Activated naive CD8-positive, alpha-beta T cell (primary cell): Measurements from ENCODE around the gene KRT38.
A peak's percentile ranks its signal among the peaks of the same experiment; 100 is the strongest.

Experiments used
- H3K27ac Mint-ChIP-seq: one replicate; pipeline ENCODE4 v1.8.0; 2021; ENCODE audit warnings: mixed read lengths
- H3K27me3 Mint-ChIP-seq: one replicate; pipeline ENCODE4 v1.8.0; 2021; ENCODE audit warnings: mixed read lengths
- H3K36me3 Mint-ChIP-seq: one replicate; pipeline ENCODE4 v1.8.0; 2021; ENCODE audit warnings: mixed read lengths
- H3K4me1 Mint-ChIP-seq: one replicate; pipeline ENCODE4 v1.8.0; 2021; ENCODE audit warnings: low read depth, mixed read lengths
- H3K4me3 Mint-ChIP-seq: one replicate; pipeline ENCODE4 v1.8.0; 2021; ENCODE audit warnings: mild to moderate bottlenecking, mixed read lengths
- H3K9me3 Mint-ChIP-seq: one replicate; pipeline ENCODE4 v1.8.0; 2021; ENCODE audit warnings: low read depth, mixed read lengths

The KRT38 gene

DNA sequence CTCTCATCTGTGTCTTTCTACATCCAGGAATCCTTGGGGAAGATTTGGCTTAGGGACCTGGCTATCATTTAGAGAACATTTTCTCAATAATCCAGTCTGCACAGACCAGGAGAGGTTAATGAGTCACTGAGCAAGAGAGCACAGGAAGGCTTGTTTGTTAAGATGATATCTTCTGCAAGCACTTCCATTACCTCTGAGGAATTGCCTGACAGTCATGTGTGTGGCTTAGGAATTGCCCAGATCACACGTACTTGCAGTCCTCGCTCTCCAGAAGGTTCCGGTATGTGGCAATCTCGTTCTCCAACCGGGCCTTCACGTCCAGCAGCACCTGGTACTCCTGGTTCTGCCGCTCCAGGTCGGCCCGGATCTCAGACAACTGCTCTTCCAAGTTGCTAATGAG is 19.7 kb downstream of the KRT38 start:
- H3K27ac Mint-ChIP-seq: no peak overlapping the region
- H3K36me3 Mint-ChIP-seq: peaks cover 2% of the 10 kb centered on the region
- H3K9me3 Mint-ChIP-seq: no peaks in the 10 kb centered on the region
- H3K4me1 Mint-ChIP-seq: peaks cover 8% of the 10 kb centered on the region
- H3K27me3 Mint-ChIP-seq: no peaks in the 10 kb centered on the region
- no peak overlapping the region for H3K4me3 Mint-ChIP-seq

DNA sequence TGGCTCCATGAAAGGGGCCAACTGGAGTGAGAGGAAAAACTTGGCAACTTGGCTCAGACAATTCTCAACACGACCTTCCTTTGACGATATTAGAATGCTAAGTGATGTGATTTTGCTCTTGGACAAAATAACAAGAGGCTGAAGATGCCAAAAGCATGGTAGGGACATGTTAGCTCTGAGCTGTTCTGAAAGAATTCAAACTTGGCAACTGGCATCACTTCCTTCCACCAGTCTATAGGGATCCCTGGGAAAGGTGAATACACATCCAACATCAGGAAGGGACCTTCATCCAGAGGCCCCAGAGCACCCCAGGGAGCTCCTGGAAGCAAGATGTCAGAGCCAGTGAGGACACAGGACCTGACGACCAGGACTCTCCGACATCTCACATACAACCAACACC is 20.6 kb downstream of the KRT38 start:
- Mint-ChIP-seq H3K27me3 (no peaks in the 10 kb centered on the region), H3K4me1 (peaks cover 8% of the 10 kb centered on the region), H3K36me3 (peaks cover 2% of the 10 kb centered on the region), H3K9me3 (no peaks in the 10 kb centered on the region), H3K4me3 (no peak overlapping the region), H3K27ac (no peak overlapping the region)

- Mint-ChIP-seq H3K9me3 (no peaks in the 10 kb centered on the region), H3K36me3 (peaks cover 2% of the 10 kb centered on the region), H3K4me3 (no peak overlapping the region), H3K27me3 (no peaks in the 10 kb centered on the region), H3K27ac (no peak overlapping the region), H3K4me1 (peaks cover 8% of the 10 kb centered on the region)
These were observed 21.1 kb downstream of the KRT38 start for GRCh38 chr17:41419716-41420115.

- H3K4me1 Mint-ChIP-seq: peaks cover 8% of the 10 kb centered on the region
- H3K36me3 Mint-ChIP-seq: no peaks in the 10 kb centered on the region
- H3K4me3 Mint-ChIP-seq: no peak overlapping the region
- H3K27me3 Mint-ChIP-seq: no peaks in the 10 kb centered on the region
- no peaks in the 10 kb centered on the region for H3K9me3 Mint-ChIP-seq
- no peak overlapping the region for H3K27ac Mint-ChIP-seq
These were observed 22.5 kb downstream of the KRT38 start for GRCh38 chr17:41418116-41418860.

DNA sequence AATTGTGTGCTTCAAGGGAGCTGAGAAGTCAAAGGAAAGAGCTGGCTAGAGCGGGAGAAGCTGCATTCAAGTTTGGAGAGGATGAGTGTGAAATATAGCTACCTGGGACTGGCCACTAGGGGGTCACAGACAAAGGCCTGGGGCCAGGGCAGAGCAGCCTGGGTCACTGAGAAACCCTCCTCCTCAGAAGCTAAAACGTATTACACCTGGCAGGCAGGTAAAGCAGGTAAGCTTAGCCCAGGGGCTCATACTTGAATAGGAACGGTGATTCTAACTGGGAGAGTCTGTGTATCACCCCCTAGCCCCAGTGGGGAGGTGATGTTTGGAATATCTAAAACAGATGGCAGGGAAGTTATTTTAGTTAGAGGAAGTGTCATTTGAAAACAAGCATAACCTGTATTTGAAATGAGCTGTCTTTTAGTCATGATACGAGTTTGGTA is 23.2 kb downstream of the KRT38 start:
- Mint-ChIP-seq H3K27ac (no peak overlapping the region), H3K9me3 (no peaks in the 10 kb centered on the region)

DNA sequence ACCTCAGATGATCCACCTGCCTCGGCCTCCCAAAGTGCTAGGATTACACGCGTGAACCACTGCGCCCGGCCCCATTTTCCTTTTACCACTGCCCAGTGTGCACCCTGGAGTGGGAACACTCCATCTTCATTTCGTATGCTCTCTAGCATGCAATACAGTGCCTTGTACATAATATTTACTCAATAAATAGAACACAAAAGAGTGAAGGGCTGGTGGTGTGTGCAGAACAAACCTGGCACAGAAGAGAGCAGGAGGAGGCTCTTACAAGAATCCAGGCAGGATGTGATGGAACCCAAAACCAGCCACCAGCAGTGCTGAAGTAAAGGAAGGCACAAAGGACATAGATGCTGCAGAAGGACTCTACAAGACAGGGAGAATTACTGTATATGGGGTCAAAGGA is 23.7 kb downstream of the KRT38 start:
- no peak overlapping the region for H3K27ac Mint-ChIP-seq
- no peak overlapping the region for H3K4me3 Mint-ChIP-seq
- H3K9me3 Mint-ChIP-seq: no peaks in the 10 kb centered on the region
- H3K27me3 Mint-ChIP-seq: no peaks in the 10 kb centered on the region
- H3K4me1 Mint-ChIP-seq: peaks cover 8% of the 10 kb centered on the region
- H3K36me3 Mint-ChIP-seq: no peaks in the 10 kb centered on the region

More for the DNA sequence above, 23.2 kb downstream of the KRT38 start:
- H3K36me3 Mint-ChIP-seq: no peaks in the 10 kb centered on the region
- H3K4me3 Mint-ChIP-seq: no peak overlapping the region
- H3K4me1 Mint-ChIP-seq: peaks cover 8% of the 10 kb centered on the region
- H3K27me3 Mint-ChIP-seq: no peaks in the 10 kb centered on the region

- Mint-ChIP-seq H3K27me3 (no peaks in the 10 kb centered on the region), H3K4me1 (peaks cover 8% of the 10 kb centered on the region), H3K36me3 (no peaks in the 10 kb centered on the region), H3K9me3 (no peaks in the 10 kb centered on the region), H3K4me3 (no peak overlapping the region), H3K27ac (no peak overlapping the region)
These were observed 24.3 kb downstream of the KRT38 start for GRCh38 chr17:41416479-41416878.

- Mint-ChIP-seq H3K4me3 (no peak overlapping the region), H3K4me1 (peaks cover 8% of the 10 kb centered on the region), H3K9me3 (no peaks in the 10 kb centered on the region), H3K27ac (no peak overlapping the region), H3K36me3 (no peaks in the 10 kb centered on the region), H3K27me3 (no peaks in the 10 kb centered on the region)
These were observed 24.9 kb downstream of the KRT38 start for GRCh38 chr17:41415833-41416335.

DNA sequence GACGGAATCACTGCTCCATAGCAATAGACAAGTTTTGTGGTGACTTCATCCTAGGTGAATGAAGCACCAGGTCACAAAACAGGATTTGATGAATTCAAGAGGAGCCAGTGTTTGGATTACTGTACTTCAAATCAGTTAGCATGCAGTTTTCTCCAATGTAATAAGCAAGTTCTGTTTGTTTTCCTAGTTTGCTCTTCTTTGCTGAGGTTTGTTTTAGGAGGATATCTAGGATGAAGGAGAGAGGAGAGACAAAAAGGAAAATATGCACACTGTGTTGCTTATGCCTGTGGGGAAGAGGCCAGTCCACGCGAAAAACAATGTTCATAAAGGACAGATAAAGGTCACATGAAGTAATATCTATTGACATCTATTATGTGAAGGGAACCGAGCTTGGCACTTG is 25.4 kb downstream of the KRT38 start:
- H3K36me3 Mint-ChIP-seq: no peaks in the 10 kb centered on the region
- peaks cover 8% of the 10 kb centered on the region for H3K4me1 Mint-ChIP-seq
- H3K27me3 Mint-ChIP-seq: no peaks in the 10 kb centered on the region
- H3K4me3 Mint-ChIP-seq: no peak overlapping the region
- H3K9me3 Mint-ChIP-seq: no peaks in the 10 kb centered on the region
- no peak overlapping the region for H3K27ac Mint-ChIP-seq

GRCh38 chr17:41413982-41414381 is 26.8 kb downstream of the KRT38 start:
- Mint-ChIP-seq H3K4me3 (no peak overlapping the region), H3K9me3 (no peaks in the 10 kb centered on the region), H3K27ac (no peak overlapping the region), H3K36me3 (peaks cover 2% of the 10 kb centered on the region), H3K4me1 (peaks cover 10% of the 10 kb centered on the region), H3K27me3 (no peaks in the 10 kb centered on the region)

DNA sequence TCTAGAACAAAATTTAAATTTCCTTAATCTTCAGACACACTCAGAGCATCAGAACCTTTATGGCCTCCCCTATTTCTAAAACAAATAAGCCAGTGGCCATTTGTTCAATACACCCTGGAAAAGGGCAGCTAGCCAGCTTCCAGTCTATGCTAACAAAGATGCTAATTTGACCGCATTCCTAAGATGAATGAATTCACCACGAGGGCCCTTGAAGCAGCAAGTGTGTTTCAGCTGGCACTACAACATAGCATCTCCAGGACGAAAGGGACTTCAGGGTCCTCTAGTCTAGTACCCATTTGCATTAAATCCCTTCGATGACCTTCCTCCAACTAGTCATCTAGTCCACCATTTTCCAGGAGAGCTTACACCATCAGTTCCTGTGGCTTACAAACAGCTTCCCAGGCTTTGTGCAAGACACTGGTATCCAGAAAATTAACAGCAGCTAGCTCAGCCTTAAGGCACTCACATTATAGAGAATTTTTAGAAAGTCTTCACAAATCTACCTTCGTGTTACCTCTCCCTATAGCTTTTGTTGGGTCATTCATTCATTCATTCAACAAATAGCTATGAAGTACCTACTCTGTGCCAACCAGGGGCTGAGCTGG is 27.3 kb downstream of the KRT38 start:
- Mint-ChIP-seq H3K9me3 (no peaks in the 10 kb centered on the region), H3K27ac (no peak overlapping the region), H3K36me3 (peaks cover 2% of the 10 kb centered on the region), H3K4me1 (peaks cover 15% of the 10 kb centered on the region), H3K27me3 (no peaks in the 10 kb centered on the region), H3K4me3 (no peak overlapping the region)

- no peaks in the 10 kb centered on the region for H3K27me3 Mint-ChIP-seq
- no peak overlapping the region for H3K4me3 Mint-ChIP-seq
- peaks cover 17% of the 10 kb centered on the region for H3K4me1 Mint-ChIP-seq
- H3K27ac Mint-ChIP-seq: no peak overlapping the region
- H3K36me3 Mint-ChIP-seq: peaks cover 2% of the 10 kb centered on the region
- no peaks in the 10 kb centered on the region for H3K9me3 Mint-ChIP-seq
These were observed 29.5 kb downstream of the KRT38 start for GRCh38 chr17:41411072-41411840.

DNA sequence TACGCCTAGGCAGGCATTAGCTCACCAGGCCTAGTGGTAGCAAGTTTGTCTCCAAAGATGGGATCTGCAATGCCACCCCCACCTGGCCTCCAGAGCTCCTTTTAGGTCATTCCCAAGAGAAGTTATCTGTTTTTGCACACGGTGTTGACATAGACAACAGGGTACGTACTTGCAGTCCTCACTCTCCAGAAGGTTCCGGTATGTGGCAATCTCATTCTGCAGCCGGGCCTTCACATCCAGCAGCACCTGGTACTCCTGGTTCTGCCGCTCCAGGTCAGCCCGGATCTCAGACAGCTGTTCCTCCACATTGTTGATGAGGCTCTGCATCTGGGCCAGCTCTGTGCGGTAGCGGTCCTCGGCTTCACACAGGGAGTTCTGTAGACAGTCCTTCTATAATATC is 33.6 kb downstream of the KRT38 start:
- Mint-ChIP-seq H3K4me1 (peaks cover 47% of the 10 kb centered on the region), H3K9me3 (no peaks in the 10 kb centered on the region), H3K27me3 (no peaks in the 10 kb centered on the region), H3K27ac (no peak overlapping the region), H3K36me3 (peaks cover 2% of the 10 kb centered on the region), H3K4me3 (no peak overlapping the region)

DNA sequence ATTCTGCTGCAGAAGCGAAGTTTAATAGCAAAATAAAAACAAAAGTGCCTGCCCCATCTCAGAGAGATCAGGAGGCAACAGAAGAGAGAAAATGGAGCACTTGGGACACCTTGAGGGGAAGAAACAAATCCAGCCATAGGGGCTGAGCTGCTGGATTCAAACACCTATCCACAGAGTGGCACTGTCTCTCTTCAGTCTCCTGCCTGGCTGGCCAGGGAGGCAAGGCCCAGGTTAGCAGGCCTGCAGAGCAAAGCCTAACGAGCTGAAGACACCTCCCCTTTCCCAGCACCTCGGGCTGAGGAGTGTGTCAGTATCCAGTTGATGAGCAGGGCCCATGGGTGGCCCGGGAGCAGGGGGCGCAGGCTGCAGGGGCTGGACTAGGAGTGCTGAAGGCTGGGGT is 34.6 kb downstream of the KRT38 start:
- no peaks in the 10 kb centered on the region for H3K27me3 Mint-ChIP-seq
- H3K27ac Mint-ChIP-seq: no peak overlapping the region
- no peaks in the 10 kb centered on the region for H3K9me3 Mint-ChIP-seq
- peaks cover 50% of the 10 kb centered on the region for H3K4me1 Mint-ChIP-seq
- H3K4me3 Mint-ChIP-seq: no peak overlapping the region
- H3K36me3 Mint-ChIP-seq: peaks cover 2% of the 10 kb centered on the region

- Mint-ChIP-seq H3K9me3 (no peaks in the 10 kb centered on the region), H3K27me3 (no peaks in the 10 kb centered on the region), H3K4me3 (peak overlapping the region; percentile 63), H3K36me3 (peaks cover 2% of the 10 kb centered on the region), H3K27ac (peak overlapping the region; percentile 76), H3K4me1 (peaks cover 49% of the 10 kb centered on the region)
These were observed 36.6 kb downstream of the KRT38 start for GRCh38 chr17:41404024-41404671.
